GM12878 (cell line): ENCODE data around the gene THAP7. TPM values are rescaled to one million over a fixed set of nuclear protein-coding genes. Genes with fewer than 3 reads are reported as not detected.

ENCODE experiments used
- CREM ChIP-seq: IDR thresholded peaks from 2 replicates; pipeline ENCODE4 v1.6.1; 2014; ENCODE audit warnings: antibody characterized with exemption, low read depth
- FOS ChIP-seq: IDR thresholded peaks from 3 replicates; pipeline ENCODE4 v1.6.1; 2011; ENCODE audit warnings: borderline replicate concordance; ENCODE audit not compliant: insufficient read length; ENCODE audit errors: extremely low read depth
- MYC ChIP-seq: IDR thresholded peaks from 2 replicates; pipeline ENCODE4 v1.6.1; 2011; ENCODE audit warnings: mild to moderate bottlenecking, low read length, moderate library complexity, inconsistent platforms; ENCODE audit not compliant: insufficient read depth, insufficient replicate concordance, insufficient read length, severe bottlenecking
- PBX3 ChIP-seq: IDR thresholded peaks from 2 replicates; pipeline ENCODE4 v1.6.1; 2011; ENCODE audit warnings: mild to moderate bottlenecking, low read depth, low read length, moderate library complexity; ENCODE audit not compliant: insufficient replicate concordance
- POLR2A ChIP-seq: IDR thresholded peaks from 2 replicates; pipeline ENCODE4 v1.6.1; 2011; ENCODE audit warnings: low read depth, mild to moderate bottlenecking, low read length
- ZBTB40 ChIP-seq: fragments of 450-650 bp; IDR thresholded peaks from 2 replicates; pipeline ENCODE4 v1.6.1; 2016; ENCODE audit warnings: mild to moderate bottlenecking, moderate library complexity, borderline replicate concordance
- polyA plus RNA-seq, 11 experiments: library from polyadenylated mRNA; depleted of rRNA in 4 of 11; unstranded in 6 of 11; stranded (reverse) in 5 of 11; fragments of >200 nt; fragmentation: Nextera tagmentation in 4 of 11; fragmentation: Illumina TruSeq in 1 of 11; extraction: Ambion mirVana in 4 of 11; extraction: Trizol in 1 of 11; gene quantifications; 1 replicate in 1 of 11; 2 replicates in 10 of 11; pipeline versions ENCODE4 v1.2.1 to v1.2.3, GENCODE V29; 2011 to 2016; ENCODE audit warnings: inconsistent platforms in 2 of 11, missing spikeins in 2 of 11, low read depth in 1 of 11
- total RNA-seq, 4 experiments: library from RNA; depleted of rRNA in 3 of 4; stranded (reverse); fragments of >200 nt in 3 of 4; fragmentation: Illumina TruSeq in 1 of 4; extraction: Trizol in 1 of 4; gene quantifications; 2 replicates each; pipeline versions ENCODE4 v1.2.1 to v1.2.3, GENCODE V29; 2013 to 2021

Gene THAP7
- total and polyA plus RNA-seq, 10 of the 15 experiments (the other 5 are each of a cell fraction or from before 2014, with no cell fraction given) = 0.66 to 58.3 (median 26.3) TPM

GRCh38 chr22:21010426-21011113 lies 8.7 kb upstream of the THAP7 start (continued):
- TF ChIP-seq ZBTB40 (no peak), MYC (no peak), FOS (no peak), PBX3 (no peak), CREM (no peak), POLR2A (no peak)
